IPS-20b (cell line): Measurements from ENCODE around the gene RPGRIP1.
"Not testable (repeated sequence)": the region's sequence is repeated elsewhere in the genome, so short reads cannot be mapped to it uniquely, and the experiment has no call there.

Experiments
- H3K27ac ChIP-seq: one replicate; pipeline ENCODE4 v1.5.1; 2013; ENCODE audit warnings: low read length
- H3K27me3 ChIP-seq: 2 replicates; pipeline ENCODE4 v1.6.1; 2013; ENCODE audit warnings: mild to moderate bottlenecking, low read length, inconsistent platforms; ENCODE audit not compliant: insufficient read depth
- H3K36me3 ChIP-seq: 2 replicates; pipeline ENCODE4 v1.6.1; 2013; ENCODE audit warnings: low read depth, mild to moderate bottlenecking, inconsistent platforms, low read length, moderate library complexity; ENCODE audit not compliant: insufficient read depth
- H3K4me1 ChIP-seq: 2 replicates; pipeline ENCODE4 v1.6.1; 2013; ENCODE audit warnings: mild to moderate bottlenecking, control low read depth, inconsistent platforms, low read length, moderate library complexity; ENCODE audit not compliant: insufficient read depth
- H3K4me3 ChIP-seq: 2 replicates; pipeline ENCODE4 v1.5.1; 2013; ENCODE audit warnings: mild to moderate bottlenecking, low read length, inconsistent platforms
- H3K9ac ChIP-seq: 2 replicates; pipeline ENCODE4 v1.6.1; 2013; ENCODE audit warnings: low read depth, mild to moderate bottlenecking, inconsistent platforms, low read length, moderate library complexity
- H3K9me3 ChIP-seq: 2 replicates; pipeline ENCODE4 v1.6.1; 2013; ENCODE audit warnings: mild to moderate bottlenecking, low read depth, low read length, inconsistent platforms; ENCODE audit not compliant: insufficient read depth

The RPGRIP1 gene

DNA sequence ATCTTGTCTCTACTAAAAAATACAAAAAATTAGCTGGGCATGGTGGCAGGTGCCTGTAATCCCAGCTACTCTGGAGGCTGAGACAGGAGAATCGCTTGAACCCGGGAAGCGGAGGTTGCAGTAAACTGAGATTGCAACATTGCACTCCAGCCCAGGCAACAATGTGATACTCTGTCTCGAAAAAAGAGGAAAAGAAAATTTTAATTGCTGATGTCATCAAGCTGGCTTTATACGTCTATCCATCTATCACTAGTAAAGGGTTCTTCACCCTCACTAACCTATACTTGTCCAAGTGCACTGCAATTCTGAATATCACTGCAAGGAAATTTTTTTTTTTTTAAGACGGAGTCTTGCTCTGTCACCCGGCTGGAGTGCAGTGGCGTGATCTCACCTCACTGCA lies 2.0 kb downstream of the RPGRIP1 start:
- not testable (repeated sequence) for H3K9me3 ChIP-seq, H3K9ac ChIP-seq, H3K27ac ChIP-seq, H3K36me3 ChIP-seq, H3K27me3 ChIP-seq, H3K4me3 ChIP-seq, H3K4me1 ChIP-seq

GRCh38 chr14:21286516-21286915 lies 6.6 kb downstream of the RPGRIP1 start:
- H3K36me3 ChIP-seq, H3K9me3 ChIP-seq, H3K4me3 ChIP-seq, H3K4me1 ChIP-seq, H3K27me3 ChIP-seq, H3K27ac ChIP-seq, H3K9ac ChIP-seq: not testable (repeated sequence)

- no peak overlapping the region for H3K9ac ChIP-seq
- H3K4me1 ChIP-seq = no peaks in the 10 kb centered on the region
- H3K4me3 ChIP-seq = no peak overlapping the region
- H3K27me3 ChIP-seq = no peaks in the 10 kb centered on the region
- no peak overlapping the region for H3K27ac ChIP-seq
- no peaks in the 10 kb centered on the region for H3K9me3 ChIP-seq
- no peaks in the 10 kb centered on the region for H3K36me3 ChIP-seq
Observed at GRCh38 chr14:21287168-21287567, 7.3 kb downstream of the RPGRIP1 start.

GRCh38 chr14:21294026-21294425 lies 14.1 kb downstream of the RPGRIP1 start:
- H3K9ac ChIP-seq, H3K4me3 ChIP-seq, H3K4me1 ChIP-seq, H3K27me3 ChIP-seq, H3K36me3 ChIP-seq, H3K27ac ChIP-seq, H3K9me3 ChIP-seq: not testable (repeated sequence)

- no peak overlapping the region for H3K9ac ChIP-seq
- H3K4me3 ChIP-seq = no peak overlapping the region
- no peaks in the 10 kb centered on the region for H3K36me3 ChIP-seq
Observed at GRCh38 chr14:21298358-21298757, 18.5 kb downstream of the RPGRIP1 start.

GRCh38 chr14:21299562-21300130 lies 19.8 kb downstream of the RPGRIP1 start:
- H3K4me1 ChIP-seq = no peaks in the 10 kb centered on the region; the same call in 1 of the 2 replicates
- no peaks in the 10 kb centered on the region for H3K9me3 ChIP-seq
- no peak overlapping the region for H3K9ac ChIP-seq
- H3K36me3 ChIP-seq = no peaks in the 10 kb centered on the region
- peaks cover 11% of the 10 kb centered on the region for H3K27me3 ChIP-seq
- H3K27ac ChIP-seq = no peak overlapping the region
- H3K4me3 ChIP-seq = no peak overlapping the region

More at GRCh38 chr14:21298358-21298757, 18.5 kb downstream of the RPGRIP1 start:
- no peaks in the 10 kb centered on the region; the same call in 1 of the 2 replicates for H3K4me1 ChIP-seq
- H3K27me3 ChIP-seq = peaks cover 11% of the 10 kb centered on the region
- H3K9me3 ChIP-seq = no peaks in the 10 kb centered on the region
- no peak overlapping the region for H3K27ac ChIP-seq

DNA sequence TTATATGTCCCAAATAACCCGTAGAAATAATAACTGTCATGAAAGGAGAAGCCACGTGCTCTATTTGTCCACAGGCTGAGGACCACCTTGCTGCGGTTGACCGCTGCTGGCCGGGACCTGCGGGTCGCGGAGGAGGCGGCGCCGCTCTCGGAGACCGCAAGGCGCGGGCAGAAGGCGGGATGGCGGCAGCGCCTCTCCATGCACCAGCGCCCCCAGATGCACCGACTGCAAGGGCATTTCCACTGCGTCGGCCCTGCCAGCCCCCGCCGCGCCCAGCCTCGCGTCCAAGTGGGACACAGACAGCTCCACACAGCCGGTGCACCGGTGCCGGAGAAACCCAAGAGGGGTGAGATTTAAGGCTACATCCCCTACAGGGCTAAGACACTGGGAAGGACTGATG lies 21.0 kb downstream of the RPGRIP1 start:
- Histone ChIP-seq H3K9ac (peak overlapping the region; percentile 78), H3K27me3 (peaks cover 11% of the 10 kb centered on the region), H3K4me1 (no peaks in the 10 kb centered on the region; the same call in 1 of the 2 replicates), H3K36me3 (no peaks in the 10 kb centered on the region), H3K27ac (no peak overlapping the region), H3K9me3 (no peaks in the 10 kb centered on the region), H3K4me3 (peak overlapping the region; percentile 67)

GRCh38 chr14:21302013-21302835 lies 22.3 kb downstream of the RPGRIP1 start:
- H3K9me3 ChIP-seq = no peaks in the 10 kb centered on the region
- no peak overlapping the region for H3K9ac ChIP-seq
- H3K36me3 ChIP-seq = no peaks in the 10 kb centered on the region
- H3K27ac ChIP-seq = no peak overlapping the region
- H3K4me3 ChIP-seq = no peak overlapping the region
- H3K27me3 ChIP-seq = peaks cover 11% of the 10 kb centered on the region
- no peaks in the 10 kb centered on the region; the same call in 1 of the 2 replicates for H3K4me1 ChIP-seq

DNA sequence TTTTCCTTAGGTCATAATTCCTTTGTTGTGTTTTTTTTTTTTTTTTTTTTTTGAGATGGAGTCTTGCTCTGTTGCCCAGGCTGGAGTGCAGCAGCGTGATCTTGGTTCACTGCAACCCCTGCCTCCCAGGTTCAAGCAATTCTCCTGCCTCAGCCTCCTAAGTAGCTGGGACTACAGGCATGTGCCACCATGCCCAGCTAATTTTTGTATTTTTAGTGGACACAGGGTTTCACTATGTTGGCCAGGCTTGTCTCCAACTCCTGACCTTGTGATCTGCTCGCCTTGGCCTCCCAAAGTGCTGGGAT lies 22.9 kb downstream of the RPGRIP1 start:
- not testable (repeated sequence) for H3K4me1 ChIP-seq, H3K4me3 ChIP-seq, H3K9ac ChIP-seq, H3K9me3 ChIP-seq, H3K36me3 ChIP-seq, H3K27ac ChIP-seq
- peaks cover 11% of the 10 kb centered on the region for H3K27me3 ChIP-seq

GRCh38 chr14:21307637-21308036 lies 27.8 kb downstream of the RPGRIP1 start:
- Histone ChIP-seq H3K27ac (peak overlapping the region; percentile 97), H3K27me3 (no peaks in the 10 kb centered on the region), H3K36me3 (no peaks in the 10 kb centered on the region), H3K9me3 (no peaks in the 10 kb centered on the region), H3K4me3 (peak overlapping the region; percentile 75; the same call in 1 of the 2 replicates), H3K9ac (peak overlapping the region; percentile 93; the same call in 1 of the 2 replicates), H3K4me1 (peaks cover 12% of the 10 kb centered on the region; the same call in 1 of the 2 replicates)

DNA sequence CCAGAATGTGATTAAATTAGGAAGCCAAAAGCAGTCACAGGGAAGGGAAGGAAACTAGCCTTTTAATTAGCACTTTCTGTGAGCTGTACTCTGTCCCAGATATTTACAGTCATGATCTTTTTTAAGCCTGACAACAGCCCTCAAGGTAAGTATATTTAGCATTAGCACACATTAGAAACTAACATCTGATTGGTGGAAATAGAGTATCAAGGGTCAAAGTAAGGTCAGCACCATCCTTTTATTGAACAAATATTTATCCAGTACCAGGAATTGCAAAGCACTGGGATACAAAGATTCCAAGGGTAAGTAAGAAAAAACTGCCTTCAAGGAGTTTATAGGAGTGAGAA lies 28.2 kb downstream of the RPGRIP1 start:
- Histone ChIP-seq H3K27ac (peak overlapping the region; percentile 97), H3K4me3 (peak overlapping the region; percentile 75)

More for the DNA sequence above, 28.2 kb downstream of the RPGRIP1 start:
- Histone ChIP-seq H3K9me3 (no peaks in the 10 kb centered on the region), H3K4me1 (peaks cover 12% of the 10 kb centered on the region; the same call in 1 of the 2 replicates), H3K36me3 (no peaks in the 10 kb centered on the region), H3K9ac (peak overlapping the region; percentile 93), H3K27me3 (no peaks in the 10 kb centered on the region)
